PFSK-1 (cell line): ENCODE data around the gene CORO2A. TPM values are rescaled to one million over a fixed set of nuclear protein-coding genes. Genes with fewer than 3 reads are reported as not detected.

Source experiments
- FOXP2 ChIP-seq: optimal IDR thresholded peaks from 2 replicates; pipeline ENCODE3; 2011; ENCODE audit warnings: borderline replicate concordance, control low read depth, inconsistent platforms; ENCODE audit not compliant: insufficient read depth; ENCODE audit errors: extremely low read length, extremely low read depth
- POLR2AphosphoS5 ChIP-seq: IDR thresholded peaks from 2 replicates; pipeline ENCODE4 v1.6.1; 2012; ENCODE audit warnings: low read depth, mild to moderate bottlenecking, control low read depth, low read length, moderate library complexity
- SIN3A ChIP-seq: IDR thresholded peaks from 2 replicates; pipeline ENCODE4 v1.6.1; 2012; ENCODE audit warnings: mild to moderate bottlenecking, low read length, moderate library complexity, borderline replicate concordance; ENCODE audit not compliant: insufficient read depth
- TAF1 ChIP-seq: IDR thresholded peaks from 2 replicates; pipeline ENCODE4 v1.6.1; 2012; ENCODE audit warnings: low read length, control low read depth, borderline replicate concordance; ENCODE audit not compliant: insufficient read depth
- polyA plus RNA-seq: library from polyadenylated mRNA; unstranded; fragments of >200 nt; gene quantifications from one replicate; pipeline ENCODE4 v1.2.1, GENCODE V29; 2012; ENCODE audit warnings: low read depth, missing spikeins; ENCODE audit not compliant: insufficient read length
- TF ChIP-seq, protein P1 (sequence below), 2 experiments: IDR thresholded peaks; 2 replicates each; pipeline versions ENCODE4 v1.6.1 to v1.8.0; 2011 to 2012; ENCODE audit warnings: low read depth in 2 of 2, low read length in 2 of 2, control low read depth in 1 of 2, inconsistent platforms in 1 of 2, mild to moderate bottlenecking in 1 of 2, moderate library complexity in 1 of 2; ENCODE audit not compliant: insufficient read depth in 1 of 2

The CORO2A gene, protein sequence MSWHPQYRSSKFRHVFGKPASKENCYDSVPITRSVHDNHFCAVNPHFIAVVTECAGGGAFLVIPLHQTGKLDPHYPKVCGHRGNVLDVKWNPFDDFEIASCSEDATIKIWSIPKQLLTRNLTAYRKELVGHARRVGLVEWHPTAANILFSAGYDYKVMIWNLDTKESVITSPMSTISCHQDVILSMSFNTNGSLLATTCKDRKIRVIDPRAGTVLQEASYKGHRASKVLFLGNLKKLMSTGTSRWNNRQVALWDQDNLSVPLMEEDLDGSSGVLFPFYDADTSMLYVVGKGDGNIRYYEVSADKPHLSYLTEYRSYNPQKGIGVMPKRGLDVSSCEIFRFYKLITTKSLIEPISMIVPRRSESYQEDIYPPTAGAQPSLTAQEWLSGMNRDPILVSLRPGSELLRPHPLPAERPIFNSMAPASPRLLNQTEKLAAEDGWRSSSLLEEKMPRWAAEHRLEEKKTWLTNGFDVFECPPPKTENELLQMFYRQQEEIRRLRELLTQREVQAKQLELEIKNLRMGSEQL
- polyA plus RNA-seq, result 4.2 TPM

DNA sequence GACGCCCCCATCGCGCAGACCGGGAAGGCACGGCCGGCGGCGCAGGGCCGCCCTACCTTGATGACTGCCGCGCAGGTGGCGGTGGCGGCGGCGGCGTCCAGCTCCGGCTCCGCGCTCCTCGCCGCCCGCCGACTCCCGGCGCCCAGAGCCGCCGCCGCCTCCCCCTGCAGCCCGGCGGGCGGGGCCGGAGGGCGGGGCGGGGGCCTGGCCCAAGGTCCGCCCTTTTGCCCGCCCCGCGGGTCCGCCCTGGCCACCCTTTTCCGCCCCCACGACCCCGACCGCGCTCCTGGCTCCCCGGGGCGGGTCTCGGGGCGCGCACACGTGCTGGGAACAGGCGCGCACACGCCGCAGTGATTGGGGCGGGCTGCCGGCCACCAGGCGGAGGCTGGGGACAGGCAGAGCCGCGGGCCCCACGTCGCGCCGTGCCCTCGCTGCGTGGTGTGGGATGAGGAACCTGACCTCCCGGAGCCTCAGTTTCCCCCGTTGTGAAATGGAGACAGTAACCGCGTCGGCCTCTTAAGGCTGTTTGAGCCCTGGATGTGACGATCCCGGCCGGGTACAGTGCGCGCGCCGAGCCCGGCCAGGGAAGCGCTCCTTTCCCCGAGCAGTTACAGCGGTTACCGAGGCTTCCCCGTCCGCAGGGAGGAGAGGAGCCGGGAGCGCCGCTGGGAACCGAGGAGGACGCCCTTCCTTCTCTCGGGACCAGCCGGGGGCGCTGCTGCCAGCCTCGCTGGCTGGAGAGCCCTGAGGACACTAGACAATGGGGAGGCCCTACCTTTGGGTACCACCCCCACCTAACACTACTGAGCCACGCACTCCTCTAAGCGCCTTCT is at the start of gene CORO2A:
TSS of gene CORO2A (minus strand) at position 135 of the 833 bp plus-strand sequence. CDS start 34,977 bp downstream, outside the sequence.
- TF ChIP-seq POLR2AphosphoS5 (no peak), TAF1 (no peak), SIN3A (no peak), FOXP2 (no peak)
- TF ChIP-seq, protein P1, sequence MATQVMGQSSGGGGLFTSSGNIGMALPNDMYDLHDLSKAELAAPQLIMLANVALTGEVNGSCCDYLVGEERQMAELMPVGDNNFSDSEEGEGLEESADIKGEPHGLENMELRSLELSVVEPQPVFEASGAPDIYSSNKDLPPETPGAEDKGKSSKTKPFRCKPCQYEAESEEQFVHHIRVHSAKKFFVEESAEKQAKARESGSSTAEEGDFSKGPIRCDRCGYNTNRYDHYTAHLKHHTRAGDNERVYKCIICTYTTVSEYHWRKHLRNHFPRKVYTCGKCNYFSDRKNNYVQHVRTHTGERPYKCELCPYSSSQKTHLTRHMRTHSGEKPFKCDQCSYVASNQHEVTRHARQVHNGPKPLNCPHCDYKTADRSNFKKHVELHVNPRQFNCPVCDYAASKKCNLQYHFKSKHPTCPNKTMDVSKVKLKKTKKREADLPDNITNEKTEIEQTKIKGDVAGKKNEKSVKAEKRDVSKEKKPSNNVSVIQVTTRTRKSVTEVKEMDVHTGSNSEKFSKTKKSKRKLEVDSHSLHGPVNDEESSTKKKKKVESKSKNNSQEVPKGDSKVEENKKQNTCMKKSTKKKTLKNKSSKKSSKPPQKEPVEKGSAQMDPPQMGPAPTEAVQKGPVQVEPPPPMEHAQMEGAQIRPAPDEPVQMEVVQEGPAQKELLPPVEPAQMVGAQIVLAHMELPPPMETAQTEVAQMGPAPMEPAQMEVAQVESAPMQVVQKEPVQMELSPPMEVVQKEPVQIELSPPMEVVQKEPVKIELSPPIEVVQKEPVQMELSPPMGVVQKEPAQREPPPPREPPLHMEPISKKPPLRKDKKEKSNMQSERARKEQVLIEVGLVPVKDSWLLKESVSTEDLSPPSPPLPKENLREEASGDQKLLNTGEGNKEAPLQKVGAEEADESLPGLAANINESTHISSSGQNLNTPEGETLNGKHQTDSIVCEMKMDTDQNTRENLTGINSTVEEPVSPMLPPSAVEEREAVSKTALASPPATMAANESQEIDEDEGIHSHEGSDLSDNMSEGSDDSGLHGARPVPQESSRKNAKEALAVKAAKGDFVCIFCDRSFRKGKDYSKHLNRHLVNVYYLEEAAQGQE (IDR thresholded peaks at IDR 0.05; ENCODE audit: insufficient read depth in 1 of 2, low read depth in 2 of 2, low read length in 2 of 2), result no peak

GRCh38 chr9:98241357-98242300 is 49.2 kb upstream of the CORO2A start:
- TF ChIP-seq FOXP2 (no peak), POLR2AphosphoS5 (no peak), TAF1 (no peak), SIN3A (no peak)
- TF ChIP-seq, protein P1 (IDR thresholded peaks at IDR 0.05; ENCODE audit: insufficient read depth in 1 of 2, low read depth in 2 of 2, low read length in 2 of 2), result no peak

DNA sequence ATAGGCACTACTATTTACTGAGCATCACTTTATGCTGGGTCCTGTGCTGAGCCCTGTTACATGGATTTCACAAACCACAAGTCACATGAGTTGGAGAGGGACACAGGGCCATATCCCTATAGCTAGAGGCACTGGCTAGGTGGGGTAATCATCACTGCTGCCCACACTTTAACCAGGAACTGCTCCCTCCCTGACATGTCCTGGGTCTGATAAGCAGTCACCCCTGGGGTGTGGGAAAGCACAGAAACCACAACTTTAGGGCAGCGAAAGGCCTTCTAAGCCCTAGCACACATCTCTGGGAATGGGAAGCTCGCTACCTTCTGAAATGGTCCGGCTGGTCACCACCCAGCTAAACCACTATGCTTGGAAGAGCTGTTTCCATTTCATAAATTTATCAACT is 48.0 kb upstream of the CORO2A start:
- TF ChIP-seq, protein P1 (IDR thresholded peaks at IDR 0.05; ENCODE audit: insufficient read depth in 1 of 2, low read depth in 2 of 2, low read length in 2 of 2), result no peak
- TF ChIP-seq TAF1, result no peak
- no peak for TF ChIP-seq FOXP2
- no peak for TF ChIP-seq SIN3A
- no peak for TF ChIP-seq POLR2AphosphoS5

DNA sequence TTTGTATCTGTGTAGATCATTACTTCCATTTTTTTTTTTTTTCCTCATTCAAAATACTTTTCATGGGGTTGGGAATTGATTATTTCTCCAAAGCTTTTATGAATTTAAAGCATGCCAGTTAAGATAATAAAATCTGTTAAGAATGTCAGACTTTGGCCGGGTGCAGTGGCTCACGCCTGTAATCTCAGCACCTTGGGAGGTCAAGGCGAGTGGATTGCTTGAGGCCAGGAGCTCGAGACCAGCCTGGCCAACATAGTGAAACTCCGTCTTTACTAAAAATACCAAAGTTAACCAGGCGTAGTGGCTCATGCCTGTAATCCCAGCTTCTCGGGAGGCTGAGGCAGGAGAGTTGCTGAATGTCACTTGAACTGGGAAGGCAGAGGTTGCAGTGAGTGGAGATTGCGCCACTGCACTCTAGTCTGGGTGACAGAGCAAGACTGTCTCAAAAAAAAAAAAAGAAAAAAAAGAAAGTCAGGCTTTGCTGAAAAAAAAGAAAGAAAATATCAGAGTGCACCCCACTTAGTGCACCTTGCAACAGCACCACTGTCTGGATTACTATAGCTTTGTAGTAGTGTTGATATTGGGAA is 44.6 kb upstream of the CORO2A start:
- no peak for TF ChIP-seq POLR2AphosphoS5
- TF ChIP-seq, protein P1 (IDR thresholded peaks at IDR 0.05; ENCODE audit: insufficient read depth in 1 of 2, low read depth in 2 of 2, low read length in 2 of 2), result no peak
